GM12878 (cell line): ENCODE measurements around the gene CLCC1. TPM values are rescaled to one million over a fixed set of nuclear protein-coding genes. Genes with fewer than 3 reads are reported as not detected.

ENCODE experiments used
- CEBPB ChIP-seq, 2 experiments: fragments of 150-350 bp in 1 of 2; IDR thresholded peaks; 2 replicates each; pipeline ENCODE4 v1.6.1; 2012 to 2014; ENCODE audit warnings: low read depth in 2 of 2, low read length in 2 of 2, borderline replicate concordance in 1 of 2, inconsistent platforms in 1 of 2
- CREM ChIP-seq: IDR thresholded peaks from 2 replicates; pipeline ENCODE4 v1.6.1; 2014; ENCODE audit warnings: antibody characterized with exemption, low read depth
- ESRRA ChIP-seq: IDR thresholded peaks from 2 replicates; pipeline ENCODE4 v1.6.1; 2012; ENCODE audit warnings: mild to moderate bottlenecking, low read length, improper control_type of control experiment
- GATAD2B ChIP-seq: fragments of 450-650 bp; conservative IDR thresholded peaks from 2 replicates; pipeline ENCODE4 v1.6.1; 2017; ENCODE audit warnings: low read depth, mild to moderate bottlenecking, moderate library complexity
- HDGF ChIP-seq: fragments of 450-650 bp; IDR thresholded peaks from 2 replicates; pipeline ENCODE4 v1.6.1; 2016; ENCODE audit warnings: antibody characterized with exemption
- IRF4 ChIP-seq: IDR thresholded peaks from 2 replicates; pipeline ENCODE4 v1.6.1; 2011; ENCODE audit warnings: low read depth, low read length
- KAT2A ChIP-seq: conservative IDR thresholded peaks from 2 replicates; pipeline ENCODE4 v1.6.1; 2011; ENCODE audit warnings: low read depth, low read length; ENCODE audit not compliant: control insufficient read depth
- KDM1A ChIP-seq: fragments of 200-600 bp; sonication (generic); IDR thresholded peaks from 2 replicates; pipeline ENCODE4 v1.6.1; 2016; ENCODE audit warnings: borderline replicate concordance
- NFXL1 ChIP-seq: fragments of 450-650 bp; IDR thresholded peaks from 2 replicates; pipeline ENCODE4 v1.6.1; 2017; ENCODE audit warnings: antibody characterized with exemption, mild to moderate bottlenecking, borderline replicate concordance
- NFYA ChIP-seq: IDR thresholded peaks from 2 replicates; pipeline ENCODE4 v1.6.1; 2011; ENCODE audit warnings: low read depth, mild to moderate bottlenecking, low read length, improper control_type of control experiment, borderline replicate concordance
- STAT1 ChIP-seq: fragments of 450-650 bp; conservative IDR thresholded peaks from 2 replicates; pipeline ENCODE4 v1.6.1; 2014; ENCODE audit warnings: antibody characterized with exemption, mild to moderate bottlenecking
- WRNIP1 ChIP-seq: IDR thresholded peaks from 2 replicates; pipeline ENCODE4 v1.6.1; 2011; ENCODE audit warnings: low read depth, low read length, improper control_type of control experiment, borderline replicate concordance
- polyA plus RNA-seq, 11 experiments: library from polyadenylated mRNA; depleted of rRNA in 4 of 11; unstranded in 6 of 11; stranded (reverse) in 5 of 11; fragments of >200 nt; fragmentation: Nextera tagmentation in 4 of 11; fragmentation: Illumina TruSeq in 1 of 11; extraction: Ambion mirVana in 4 of 11; extraction: Trizol in 1 of 11; gene quantifications; 1 replicate in 1 of 11; 2 replicates in 10 of 11; pipeline versions ENCODE4 v1.2.1 to v1.2.3, GENCODE V29; 2011 to 2016; ENCODE audit warnings: inconsistent platforms in 2 of 11, missing spikeins in 2 of 11, low read depth in 1 of 11
- total RNA-seq, 4 experiments: library from RNA; depleted of rRNA in 3 of 4; stranded (reverse); fragments of >200 nt in 3 of 4; fragmentation: Illumina TruSeq in 1 of 4; extraction: Trizol in 1 of 4; gene quantifications; 2 replicates each; pipeline versions ENCODE4 v1.2.1 to v1.2.3, GENCODE V29; 2013 to 2021
- TF ChIP-seq, protein P1 (sequence below): IDR thresholded peaks from 2 replicates; pipeline ENCODE4 v1.6.1; 2012; ENCODE audit warnings: improper control_type of control experiment, low read depth, low read length; ENCODE audit not compliant: insufficient replicate concordance
- TF ChIP-seq, protein P2 (sequence below): fragments of 450-650 bp; IDR thresholded peaks from 2 replicates; pipeline ENCODE4 v1.6.1; 2016; ENCODE audit warnings: mild to moderate bottlenecking, moderate library complexity, borderline replicate concordance
- TF ChIP-seq, protein P3 (sequence below): fragments of 450-650 bp; IDR thresholded peaks from 2 replicates; pipeline ENCODE4 v1.6.1; 2017; ENCODE audit warnings: low read depth, mild to moderate bottlenecking, moderate library complexity
- TF ChIP-seq, protein P4 (sequence below): fragments of 450-650 bp; formaldehyde crosslinking; IDR thresholded peaks from 2 replicates; pipeline ENCODE4 v1.5.0; 2022; ENCODE audit warnings: mild to moderate bottlenecking, missing genetic modification characterization

The CLCC1 gene
- total and polyA plus RNA-seq, 10 of the 15 experiments (the other 5 are each of a cell fraction or from before 2014, with no cell fraction given): 11.9 to 25.8 (median 16.1) TPM

DNA sequence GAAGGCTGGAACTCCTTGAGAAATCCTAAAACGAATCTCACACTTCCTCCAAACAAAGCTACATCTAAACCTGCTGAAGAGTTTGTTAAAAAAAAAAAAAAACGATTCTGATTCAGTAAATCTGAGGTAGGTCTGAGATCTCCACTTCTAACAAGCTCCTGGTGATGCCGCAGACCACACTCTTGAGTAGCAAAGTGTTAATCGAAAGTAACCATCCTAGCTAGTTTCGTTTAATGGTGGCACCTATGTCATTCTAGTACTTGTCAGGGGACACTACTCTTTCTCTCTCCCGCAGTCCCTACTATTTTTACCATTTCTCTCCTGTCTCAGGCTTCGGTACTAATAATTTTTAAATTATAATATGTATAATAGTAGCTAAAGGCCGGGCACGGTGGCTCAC lies 2.1 kb downstream of the CLCC1 start (continued):
- TF ChIP-seq, protein P1, sequence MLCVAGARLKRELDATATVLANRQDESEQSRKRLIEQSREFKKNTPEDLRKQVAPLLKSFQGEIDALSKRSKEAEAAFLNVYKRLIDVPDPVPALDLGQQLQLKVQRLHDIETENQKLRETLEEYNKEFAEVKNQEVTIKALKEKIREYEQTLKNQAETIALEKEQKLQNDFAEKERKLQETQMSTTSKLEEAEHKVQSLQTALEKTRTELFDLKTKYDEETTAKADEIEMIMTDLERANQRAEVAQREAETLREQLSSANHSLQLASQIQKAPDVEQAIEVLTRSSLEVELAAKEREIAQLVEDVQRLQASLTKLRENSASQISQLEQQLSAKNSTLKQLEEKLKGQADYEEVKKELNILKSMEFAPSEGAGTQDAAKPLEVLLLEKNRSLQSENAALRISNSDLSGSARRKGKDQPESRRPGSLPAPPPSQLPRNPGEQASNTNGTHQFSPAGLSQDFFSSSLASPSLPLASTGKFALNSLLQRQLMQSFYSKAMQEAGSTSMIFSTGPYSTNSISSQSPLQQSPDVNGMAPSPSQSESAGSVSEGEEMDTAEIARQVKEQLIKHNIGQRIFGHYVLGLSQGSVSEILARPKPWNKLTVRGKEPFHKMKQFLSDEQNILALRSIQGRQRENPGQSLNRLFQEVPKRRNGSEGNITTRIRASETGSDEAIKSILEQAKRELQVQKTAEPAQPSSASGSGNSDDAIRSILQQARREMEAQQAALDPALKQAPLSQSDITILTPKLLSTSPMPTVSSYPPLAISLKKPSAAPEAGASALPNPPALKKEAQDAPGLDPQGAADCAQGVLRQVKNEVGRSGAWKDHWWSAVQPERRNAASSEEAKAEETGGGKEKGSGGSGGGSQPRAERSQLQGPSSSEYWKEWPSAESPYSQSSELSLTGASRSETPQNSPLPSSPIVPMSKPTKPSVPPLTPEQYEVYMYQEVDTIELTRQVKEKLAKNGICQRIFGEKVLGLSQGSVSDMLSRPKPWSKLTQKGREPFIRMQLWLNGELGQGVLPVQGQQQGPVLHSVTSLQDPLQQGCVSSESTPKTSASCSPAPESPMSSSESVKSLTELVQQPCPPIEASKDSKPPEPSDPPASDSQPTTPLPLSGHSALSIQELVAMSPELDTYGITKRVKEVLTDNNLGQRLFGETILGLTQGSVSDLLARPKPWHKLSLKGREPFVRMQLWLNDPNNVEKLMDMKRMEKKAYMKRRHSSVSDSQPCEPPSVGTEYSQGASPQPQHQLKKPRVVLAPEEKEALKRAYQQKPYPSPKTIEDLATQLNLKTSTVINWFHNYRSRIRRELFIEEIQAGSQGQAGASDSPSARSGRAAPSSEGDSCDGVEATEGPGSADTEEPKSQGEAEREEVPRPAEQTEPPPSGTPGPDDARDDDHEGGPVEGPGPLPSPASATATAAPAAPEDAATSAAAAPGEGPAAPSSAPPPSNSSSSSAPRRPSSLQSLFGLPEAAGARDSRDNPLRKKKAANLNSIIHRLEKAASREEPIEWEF: no peak
- TF ChIP-seq, protein P2, sequence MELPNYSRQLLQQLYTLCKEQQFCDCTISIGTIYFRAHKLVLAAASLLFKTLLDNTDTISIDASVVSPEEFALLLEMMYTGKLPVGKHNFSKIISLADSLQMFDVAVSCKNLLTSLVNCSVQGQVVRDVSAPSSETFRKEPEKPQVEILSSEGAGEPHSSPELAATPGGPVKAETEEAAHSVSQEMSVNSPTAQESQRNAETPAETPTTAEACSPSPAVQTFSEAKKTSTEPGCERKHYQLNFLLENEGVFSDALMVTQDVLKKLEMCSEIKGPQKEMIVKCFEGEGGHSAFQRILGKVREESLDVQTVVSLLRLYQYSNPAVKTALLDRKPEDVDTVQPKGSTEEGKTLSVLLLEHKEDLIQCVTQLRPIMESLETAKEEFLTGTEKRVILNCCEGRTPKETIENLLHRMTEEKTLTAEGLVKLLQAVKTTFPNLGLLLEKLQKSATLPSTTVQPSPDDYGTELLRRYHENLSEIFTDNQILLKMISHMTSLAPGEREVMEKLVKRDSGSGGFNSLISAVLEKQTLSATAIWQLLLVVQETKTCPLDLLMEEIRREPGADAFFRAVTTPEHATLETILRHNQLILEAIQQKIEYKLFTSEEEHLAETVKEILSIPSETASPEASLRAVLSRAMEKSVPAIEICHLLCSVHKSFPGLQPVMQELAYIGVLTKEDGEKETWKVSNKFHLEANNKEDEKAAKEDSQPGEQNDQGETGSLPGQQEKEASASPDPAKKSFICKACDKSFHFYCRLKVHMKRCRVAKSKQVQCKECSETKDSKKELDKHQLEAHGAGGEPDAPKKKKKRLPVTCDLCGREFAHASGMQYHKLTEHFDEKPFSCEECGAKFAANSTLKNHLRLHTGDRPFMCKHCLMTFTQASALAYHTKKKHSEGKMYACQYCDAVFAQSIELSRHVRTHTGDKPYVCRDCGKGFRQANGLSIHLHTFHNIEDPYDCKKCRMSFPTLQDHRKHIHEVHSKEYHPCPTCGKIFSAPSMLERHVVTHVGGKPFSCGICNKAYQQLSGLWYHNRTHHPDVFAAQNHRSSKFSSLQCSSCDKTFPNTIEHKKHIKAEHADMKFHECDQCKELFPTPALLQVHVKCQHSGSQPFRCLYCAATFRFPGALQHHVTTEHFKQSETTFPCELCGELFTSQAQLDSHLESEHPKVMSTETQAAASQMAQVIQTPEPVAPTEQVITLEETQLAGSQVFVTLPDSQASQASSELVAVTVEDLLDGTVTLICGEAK: no peak
- TF ChIP-seq ESRRA (no peak), CREM (0 out of 2 replicates have a peak, but pooled peaks have one; percentile 30), NFYA (no peak), STAT1 (no peak), GATAD2B (no peak), KAT2A (no peak), HDGF (no peak), NFXL1 (no peak), KDM1A (no peak), CEBPB (IDR thresholded peaks at IDR 0.05; ENCODE audit: borderline replicate concordance in 1 of 2, low read depth in 2 of 2, low read length in 2 of 2) (no peak), IRF4 (peak; percentile 62; the same call in 1 of the 2 replicates), WRNIP1 (no peak)
- TF ChIP-seq, protein P3, sequence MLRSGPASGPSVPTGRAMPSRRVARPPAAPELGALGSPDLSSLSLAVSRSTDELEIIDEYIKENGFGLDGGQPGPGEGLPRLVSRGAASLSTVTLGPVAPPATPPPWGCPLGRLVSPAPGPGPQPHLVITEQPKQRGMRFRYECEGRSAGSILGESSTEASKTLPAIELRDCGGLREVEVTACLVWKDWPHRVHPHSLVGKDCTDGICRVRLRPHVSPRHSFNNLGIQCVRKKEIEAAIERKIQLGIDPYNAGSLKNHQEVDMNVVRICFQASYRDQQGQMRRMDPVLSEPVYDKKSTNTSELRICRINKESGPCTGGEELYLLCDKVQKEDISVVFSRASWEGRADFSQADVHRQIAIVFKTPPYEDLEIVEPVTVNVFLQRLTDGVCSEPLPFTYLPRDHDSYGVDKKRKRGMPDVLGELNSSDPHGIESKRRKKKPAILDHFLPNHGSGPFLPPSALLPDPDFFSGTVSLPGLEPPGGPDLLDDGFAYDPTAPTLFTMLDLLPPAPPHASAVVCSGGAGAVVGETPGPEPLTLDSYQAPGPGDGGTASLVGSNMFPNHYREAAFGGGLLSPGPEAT: no peak
- TF ChIP-seq, protein P4, sequence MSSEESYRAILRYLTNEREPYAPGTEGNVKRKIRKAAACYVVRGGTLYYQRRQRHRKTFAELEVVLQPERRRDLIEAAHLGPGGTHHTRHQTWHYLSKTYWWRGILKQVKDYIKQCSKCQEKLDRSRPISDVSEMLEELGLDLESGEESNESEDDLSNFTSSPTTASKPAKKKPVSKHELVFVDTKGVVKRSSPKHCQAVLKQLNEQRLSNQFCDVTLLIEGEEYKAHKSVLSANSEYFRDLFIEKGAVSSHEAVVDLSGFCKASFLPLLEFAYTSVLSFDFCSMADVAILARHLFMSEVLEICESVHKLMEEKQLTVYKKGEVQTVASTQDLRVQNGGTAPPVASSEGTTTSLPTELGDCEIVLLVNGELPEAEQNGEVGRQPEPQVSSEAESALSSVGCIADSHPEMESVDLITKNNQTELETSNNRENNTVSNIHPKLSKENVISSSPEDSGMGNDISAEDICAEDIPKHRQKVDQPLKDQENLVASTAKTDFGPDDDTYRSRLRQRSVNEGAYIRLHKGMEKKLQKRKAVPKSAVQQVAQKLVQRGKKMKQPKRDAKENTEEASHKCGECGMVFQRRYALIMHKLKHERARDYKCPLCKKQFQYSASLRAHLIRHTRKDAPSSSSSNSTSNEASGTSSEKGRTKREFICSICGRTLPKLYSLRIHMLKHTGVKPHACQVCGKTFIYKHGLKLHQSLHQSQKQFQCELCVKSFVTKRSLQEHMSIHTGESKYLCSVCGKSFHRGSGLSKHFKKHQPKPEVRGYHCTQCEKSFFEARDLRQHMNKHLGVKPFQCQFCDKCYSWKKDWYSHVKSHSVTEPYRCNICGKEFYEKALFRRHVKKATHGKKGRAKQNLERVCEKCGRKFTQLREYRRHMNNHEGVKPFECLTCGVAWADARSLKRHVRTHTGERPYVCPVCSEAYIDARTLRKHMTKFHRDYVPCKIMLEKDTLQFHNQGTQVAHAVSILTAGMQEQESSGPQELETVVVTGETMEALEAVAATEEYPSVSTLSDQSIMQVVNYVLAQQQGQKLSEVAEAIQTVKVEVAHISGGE (CRISPR knock-in tag): no peak
